ENCODE results near the gene KRT86. TPM values are rescaled to one million over a fixed set of nuclear protein-coding genes. Genes with fewer than 3 reads are reported as not detected.
A peak's percentile ranks its signal among the peaks of the same experiment; 100 is the strongest.

The KRT86 gene
- total RNA-seq, 2 experiments from 2014 or later, result 0.14 TPM; not detected in 1

DNA sequence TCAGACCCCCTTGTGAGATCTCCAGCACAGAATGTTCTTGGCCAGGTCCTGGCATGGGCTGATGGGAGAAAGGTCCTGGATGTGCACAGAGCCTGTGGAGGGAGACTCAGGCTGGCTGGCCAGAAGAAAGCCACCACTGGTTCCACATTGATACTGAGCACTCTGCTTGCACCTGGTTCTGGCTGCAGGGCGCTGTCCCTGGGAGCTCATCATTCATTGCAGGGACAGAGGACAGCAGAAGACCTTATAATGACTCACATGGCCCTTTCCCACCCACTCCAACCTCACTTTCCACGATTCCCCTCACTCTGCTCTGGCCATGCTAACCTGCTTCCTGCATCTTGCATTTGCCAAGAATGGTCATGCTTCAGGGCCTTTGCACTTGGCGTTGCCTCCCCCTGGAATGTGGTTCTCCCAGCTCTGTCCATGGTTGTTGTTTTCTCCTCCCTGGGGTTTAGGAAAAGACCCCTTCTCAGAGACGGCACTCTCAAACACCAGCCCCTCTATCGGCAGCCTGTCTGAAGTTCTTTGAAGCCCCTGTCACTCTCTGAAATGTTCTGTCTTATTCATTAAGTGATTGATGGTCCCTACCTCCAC is 31.1 kb upstream of the KRT86 start:
- POLR2A ChIA-PET, result interaction anchor here (0.9 to 2.2 kb wide), 6 partner anchors 9 to 763 kb away, joined by 3 to 10 read pairs (median 4); partner anchors contain the start of gene EIF4B
- Mint-ChIP-seq H3K4me1 (peaks cover 51% of the 10 kb centered on the region), H3K9me3 (no peaks in the 10 kb centered on the region), H3K27me3 (peaks cover 11% of the 10 kb centered on the region), H3K36me3 (no peaks in the 10 kb centered on the region), H3K4me3 (peak overlapping the region; percentile 67), H3K27ac (peak overlapping the region; percentile 90)
- ATAC-seq (ENCODE audit: low read depth), result no peak
- no peak for DNase-seq

DNA sequence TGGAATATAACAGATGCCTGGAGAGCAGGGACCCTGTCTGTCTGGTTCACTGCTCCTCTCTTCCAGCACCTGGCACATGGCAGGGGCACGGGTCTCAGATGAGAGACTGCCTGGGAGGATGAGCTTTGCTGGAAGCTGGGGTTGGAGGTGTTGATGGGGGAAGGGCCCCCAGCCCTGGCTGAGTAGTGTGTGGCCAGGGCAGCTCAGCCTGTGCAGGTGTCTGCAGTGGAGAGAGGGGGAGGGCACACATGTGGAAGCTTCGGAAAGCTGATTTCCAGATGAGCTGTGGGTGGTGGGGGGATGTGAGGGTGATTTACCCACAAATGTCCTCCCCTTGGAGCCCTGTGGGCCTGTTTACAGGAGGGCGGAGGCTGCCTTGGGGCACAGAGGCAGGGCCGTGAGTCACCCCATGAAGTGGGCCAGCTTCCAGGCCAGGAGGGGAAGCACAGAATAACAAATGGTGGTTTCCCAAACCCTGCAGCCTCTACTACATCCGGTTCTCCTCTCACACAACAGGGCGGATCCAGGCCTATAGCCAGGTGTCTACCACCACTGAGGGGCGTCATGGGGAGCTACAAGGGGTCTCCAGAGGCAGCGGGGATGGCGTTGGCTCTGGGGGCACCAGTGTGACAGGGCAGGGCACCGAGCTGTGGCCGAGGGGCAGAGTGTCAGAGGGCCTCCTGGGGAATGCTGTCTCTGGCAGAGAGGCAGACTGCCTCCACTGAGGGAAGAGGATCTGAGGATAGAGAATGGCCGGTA is 30.4 kb upstream of the KRT86 start:
- Mint-ChIP-seq H3K27me3 (peaks cover 10% of the 10 kb centered on the region), H3K9me3 (no peaks in the 10 kb centered on the region), H3K4me3 (peak overlapping the region; percentile 67), H3K36me3 (no peaks in the 10 kb centered on the region), H3K4me1 (peaks cover 54% of the 10 kb centered on the region), H3K27ac (peak overlapping the region; percentile 90)
- POLR2A ChIA-PET, result interaction anchor here (0.8 to 2.2 kb wide), 8 partner anchors 8 to 762 kb away, joined by 3 to 10 read pairs (median 3); partner anchors contain the start of gene EIF4B
- peak; percentile 96 for ATAC-seq (ENCODE audit: low read depth)
- DNase-seq, result peak; percentile 63

DNA sequence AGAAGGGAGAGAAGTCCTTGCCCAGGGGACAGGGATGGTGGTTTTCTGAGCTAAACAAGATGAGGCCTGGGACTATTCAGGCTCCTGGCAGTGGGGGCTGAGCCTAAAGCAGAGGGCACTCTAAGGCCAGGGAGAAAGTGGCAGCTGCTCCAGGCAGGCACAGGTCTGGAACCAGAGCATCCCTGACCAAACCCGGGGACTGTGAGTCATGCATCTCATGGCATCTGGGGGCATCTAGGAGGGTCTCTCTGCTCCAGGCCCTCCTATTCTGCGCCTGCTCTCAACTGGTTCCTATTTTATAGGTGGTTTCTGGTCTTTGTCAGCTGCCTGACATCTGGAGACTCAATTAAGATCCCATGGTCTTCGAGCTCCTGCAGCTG is 29.8 kb upstream of the KRT86 start:
- peak; percentile 8 for ATAC-seq (ENCODE audit: low read depth)
- H3K4me1 Mint-ChIP-seq, result peaks cover 57% of the 10 kb centered on the region

DNA sequence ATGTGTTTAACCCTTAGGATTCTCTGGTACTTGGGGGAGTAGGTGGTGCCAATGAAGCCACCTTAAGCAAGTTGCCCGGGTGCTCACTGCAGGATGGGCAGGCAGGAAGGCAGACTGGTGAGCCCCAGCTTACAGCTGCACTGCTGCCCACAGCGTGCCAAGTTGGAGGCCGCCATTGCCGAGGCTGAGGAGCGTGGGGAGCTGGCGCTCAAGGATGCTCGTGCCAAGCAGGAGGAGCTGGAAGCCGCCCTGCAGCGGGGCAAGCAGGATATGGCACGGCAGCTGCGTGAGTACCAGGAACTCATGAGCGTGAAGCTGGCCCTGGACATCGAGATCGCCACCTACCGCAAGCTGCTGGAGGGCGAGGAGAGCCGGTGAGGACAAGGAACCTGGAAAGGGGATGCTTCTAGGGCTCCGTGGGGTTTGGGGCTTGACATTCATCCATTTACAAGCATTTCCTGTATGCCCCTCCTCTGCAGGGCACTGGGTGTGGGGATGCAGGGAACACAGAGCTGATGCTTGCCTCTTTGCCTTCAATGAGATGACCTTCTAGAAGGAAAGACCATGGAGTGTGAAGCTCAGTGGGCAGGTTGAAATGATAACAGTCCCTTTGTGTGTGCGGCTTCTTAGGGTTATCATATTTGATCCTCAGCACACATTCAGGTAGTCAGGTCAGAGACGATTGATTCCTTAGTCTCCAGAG is 29.0 kb upstream of the KRT86 start:
- Mint-ChIP-seq H3K27me3 (peaks cover 10% of the 10 kb centered on the region), H3K36me3 (peaks cover 7% of the 10 kb centered on the region), H3K4me3 (peak overlapping the region; percentile 33), H3K4me1 (peaks cover 62% of the 10 kb centered on the region), H3K9me3 (no peaks in the 10 kb centered on the region), H3K27ac (peak overlapping the region; percentile 90)
- ATAC-seq (ENCODE audit: low read depth) (no peak), DNase-seq (no peak)
- POLR2A ChIA-PET, result no interaction called here

More for the DNA sequence above, 29.8 kb upstream of the KRT86 start:
- Mint-ChIP-seq H3K36me3 (peaks cover 2% of the 10 kb centered on the region), H3K9me3 (no peaks in the 10 kb centered on the region), H3K27me3 (peaks cover 9% of the 10 kb centered on the region), H3K27ac (peak overlapping the region; percentile 90), H3K4me3 (peak overlapping the region; percentile 67)
- POLR2A ChIA-PET, result interaction anchor here (0.8 to 2.2 kb wide), 6 partner anchors 7 to 762 kb away, joined by 3 to 10 read pairs (median 3); partner anchors contain the start of gene EIF4B
- no peak for DNase-seq

DNA sequence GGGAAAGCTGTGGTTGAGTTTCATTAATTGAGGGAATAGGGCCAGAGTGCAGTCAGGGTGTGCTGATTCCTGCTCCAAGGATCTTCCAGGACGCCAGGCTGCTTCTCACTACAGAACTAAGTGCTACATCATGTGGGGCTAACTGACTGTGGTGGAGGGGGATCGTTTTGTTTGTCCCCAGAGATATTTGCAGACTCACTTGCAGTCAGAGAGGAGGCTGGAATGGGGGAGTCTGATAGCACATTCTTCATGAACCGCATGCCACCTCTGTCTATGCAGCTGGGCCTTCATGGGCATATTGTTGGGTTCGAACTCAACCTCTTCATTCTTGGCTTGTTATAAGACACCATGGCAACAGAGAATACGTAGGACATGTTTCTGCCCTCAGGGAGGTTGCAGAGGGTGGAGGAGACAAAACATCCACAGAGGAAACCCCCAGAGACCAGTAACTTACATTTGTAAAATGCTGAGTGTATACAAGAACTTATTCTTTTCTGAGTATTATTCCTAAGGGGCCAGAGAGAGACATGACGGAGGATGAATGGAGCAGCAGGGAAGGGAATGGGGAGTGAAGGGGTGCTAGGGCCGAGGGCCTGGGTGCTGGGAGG is 28.4 kb upstream of the KRT86 start:
- H3K27ac Mint-ChIP-seq, result peak overlapping the region; percentile 82
- peaks cover 65% of the 10 kb centered on the region for H3K4me1 Mint-ChIP-seq
- ATAC-seq (ENCODE audit: low read depth), result no peak
- peaks cover 12% of the 10 kb centered on the region for H3K27me3 Mint-ChIP-seq
- peaks cover 7% of the 10 kb centered on the region for H3K36me3 Mint-ChIP-seq
- H3K9me3 Mint-ChIP-seq, result no peaks in the 10 kb centered on the region
- DNase-seq, result no peak
- H3K4me3 Mint-ChIP-seq, result peak overlapping the region; percentile 33
- POLR2A ChIA-PET, result no interaction called here

DNA sequence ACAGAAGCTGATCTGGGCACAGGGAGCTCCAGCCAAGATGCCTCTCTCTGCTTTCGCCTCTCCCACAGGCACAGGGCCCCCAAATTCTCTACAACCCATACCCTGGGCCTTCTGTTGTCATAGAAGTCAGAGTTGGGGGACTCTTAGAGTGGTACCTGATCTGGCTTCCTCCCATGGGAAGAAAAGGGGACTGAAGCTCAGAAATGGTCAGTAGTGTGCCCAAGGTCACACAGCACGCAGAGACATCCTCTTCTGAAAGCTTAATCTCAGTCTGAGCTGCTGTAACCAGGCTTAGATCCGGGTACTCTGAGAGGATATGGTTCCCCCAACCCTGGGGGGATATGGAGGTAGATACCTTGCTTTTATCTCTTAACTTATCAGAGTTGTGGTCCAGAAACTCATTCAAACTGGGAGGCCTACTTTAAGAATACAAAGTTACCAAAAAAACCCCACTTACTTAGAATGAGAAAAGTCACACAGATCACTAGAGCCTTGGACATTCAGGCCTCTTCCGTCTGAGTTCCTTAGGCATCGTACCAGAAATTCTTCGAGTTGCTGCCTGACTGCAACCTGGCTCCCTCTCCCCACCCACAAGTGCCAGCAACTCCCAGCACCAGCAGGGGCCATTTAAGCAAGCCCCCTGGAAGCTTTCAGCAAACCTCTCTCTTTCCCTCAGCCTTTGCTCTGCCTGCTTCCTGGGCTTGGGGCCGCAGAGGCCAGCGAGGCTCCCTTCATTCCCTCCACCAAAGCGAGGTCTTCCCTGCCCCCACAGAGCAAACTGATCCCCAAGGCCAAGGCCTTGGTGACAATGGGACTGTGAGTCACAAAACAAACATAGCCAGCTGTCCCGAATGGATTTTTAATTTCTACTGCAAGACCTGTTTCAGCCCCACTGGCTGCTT is 27.5 kb upstream of the KRT86 start:
- H3K9me3 Mint-ChIP-seq, result no peaks in the 10 kb centered on the region

DNA sequence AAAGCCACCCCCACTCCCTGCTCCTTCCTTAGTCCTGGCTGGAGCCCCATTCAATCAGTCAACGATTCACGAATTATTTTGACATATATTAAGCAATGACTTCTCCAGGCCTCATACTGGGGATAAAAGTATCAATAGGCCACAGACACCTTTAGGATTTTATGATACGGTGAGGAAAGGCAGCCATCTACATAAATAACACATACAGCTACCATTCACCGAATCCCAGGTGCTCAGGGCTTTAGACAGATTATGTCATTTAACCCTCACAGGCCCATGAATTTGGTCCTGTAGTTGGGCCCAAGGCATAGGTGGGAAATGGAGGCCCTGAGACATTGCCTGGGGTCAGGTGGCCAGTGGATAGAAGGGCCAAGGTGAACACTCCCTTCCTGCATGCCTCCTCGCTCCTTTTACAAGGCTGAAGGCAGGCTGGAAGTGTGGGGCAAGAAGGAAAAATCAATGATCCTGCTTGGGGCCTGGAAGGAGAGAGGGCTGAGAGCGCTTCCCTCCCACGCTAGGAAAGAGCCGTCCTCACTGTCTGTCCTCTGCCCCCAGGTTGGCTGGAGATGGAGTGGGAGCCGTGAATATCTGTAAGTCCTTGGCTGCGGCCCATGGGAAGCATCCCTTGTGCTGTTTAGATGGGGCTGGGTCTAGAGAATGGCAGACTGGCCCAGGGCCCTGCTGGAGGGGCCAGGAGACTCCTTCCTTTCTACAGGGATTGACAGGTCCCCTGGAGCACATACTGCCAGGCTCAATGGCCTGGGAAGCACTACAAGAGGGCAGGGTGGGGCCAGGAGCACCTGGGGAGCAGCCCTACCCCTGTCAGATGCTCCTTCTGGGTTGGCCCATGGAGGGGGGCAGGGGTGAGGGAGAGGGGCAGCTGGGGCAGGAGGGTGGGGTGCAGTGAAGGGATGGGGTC is 26.6 kb upstream of the KRT86 start:
- Mint-ChIP-seq H3K27ac (peak overlapping the region; percentile 82), H3K27me3 (peaks cover 10% of the 10 kb centered on the region), H3K4me3 (no peak overlapping the region), H3K36me3 (peaks cover 14% of the 10 kb centered on the region), H3K4me1 (peaks cover 76% of the 10 kb centered on the region), H3K9me3 (no peaks in the 10 kb centered on the region)
- no peak for ATAC-seq (ENCODE audit: low read depth)
- POLR2A ChIA-PET, result no interaction called here
- DNase-seq, result peak; percentile 29

More for the DNA sequence above, 27.5 kb upstream of the KRT86 start:
- POLR2A ChIA-PET, result no interaction called here
- peaks cover 74% of the 10 kb centered on the region for H3K4me1 Mint-ChIP-seq
- peak overlapping the region; percentile 82 for H3K27ac Mint-ChIP-seq
- H3K36me3 Mint-ChIP-seq, result peaks cover 11% of the 10 kb centered on the region
- DNase-seq (peak; percentile 28), ATAC-seq (ENCODE audit: low read depth) (no peak)
- H3K4me3 Mint-ChIP-seq, result peak overlapping the region; percentile 27
- peaks cover 10% of the 10 kb centered on the region for H3K27me3 Mint-ChIP-seq

DNA sequence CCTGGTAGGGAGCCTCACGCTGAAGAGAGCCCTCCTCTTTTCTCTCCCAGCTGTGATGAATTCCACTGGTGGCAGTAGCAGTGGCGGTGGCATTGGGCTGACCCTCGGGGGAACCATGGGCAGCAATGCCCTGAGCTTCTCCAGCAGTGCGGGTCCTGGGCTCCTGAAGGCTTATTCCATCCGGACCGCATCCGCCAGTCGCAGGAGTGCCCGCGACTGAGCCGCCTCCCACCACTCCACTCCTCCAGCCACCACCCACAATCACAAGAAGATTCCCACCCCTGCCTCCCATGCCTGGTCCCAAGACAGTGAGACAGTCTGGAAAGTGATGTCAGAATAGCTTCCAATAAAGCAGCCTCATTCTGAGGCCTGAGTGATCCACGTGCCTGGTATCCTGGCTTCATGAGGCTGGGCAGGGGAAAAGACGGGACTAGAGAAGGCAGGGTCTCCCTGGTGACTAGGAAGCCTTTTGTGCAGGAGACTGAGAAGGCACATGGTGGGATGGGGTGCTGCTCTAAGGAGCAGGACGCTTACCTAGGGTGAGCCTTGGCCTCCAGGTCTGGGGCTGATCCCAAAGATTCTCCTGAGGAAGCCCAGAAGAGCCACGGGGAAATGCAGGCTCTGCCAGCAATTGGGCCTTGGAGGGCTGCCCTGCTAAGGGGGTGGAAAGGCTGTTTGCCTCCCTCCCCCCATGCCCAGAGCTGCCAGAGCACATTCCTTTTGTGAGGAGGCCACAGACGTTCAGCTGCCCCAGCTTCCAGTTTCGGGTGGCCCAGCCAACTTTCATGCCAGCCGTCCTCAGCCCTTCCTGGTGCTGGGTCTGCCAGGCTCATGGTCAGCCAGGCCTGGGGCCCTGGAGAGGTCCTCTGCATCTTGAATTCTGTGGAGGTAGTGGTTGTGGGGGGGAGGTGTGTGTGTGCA is 25.6 kb upstream of the KRT86 start:
- POLR2A ChIA-PET, result no interaction called here
- DNase-seq, result no peak
- H3K4me1 Mint-ChIP-seq, result peaks cover 76% of the 10 kb centered on the region
- no peak overlapping the region for H3K4me3 Mint-ChIP-seq
- no peaks in the 10 kb centered on the region for H3K9me3 Mint-ChIP-seq
- ATAC-seq (ENCODE audit: low read depth), result no peak
- peaks cover 15% of the 10 kb centered on the region for H3K36me3 Mint-ChIP-seq
- H3K27ac Mint-ChIP-seq, result peak overlapping the region; percentile 76
- peaks cover 10% of the 10 kb centered on the region for H3K27me3 Mint-ChIP-seq

DNA sequence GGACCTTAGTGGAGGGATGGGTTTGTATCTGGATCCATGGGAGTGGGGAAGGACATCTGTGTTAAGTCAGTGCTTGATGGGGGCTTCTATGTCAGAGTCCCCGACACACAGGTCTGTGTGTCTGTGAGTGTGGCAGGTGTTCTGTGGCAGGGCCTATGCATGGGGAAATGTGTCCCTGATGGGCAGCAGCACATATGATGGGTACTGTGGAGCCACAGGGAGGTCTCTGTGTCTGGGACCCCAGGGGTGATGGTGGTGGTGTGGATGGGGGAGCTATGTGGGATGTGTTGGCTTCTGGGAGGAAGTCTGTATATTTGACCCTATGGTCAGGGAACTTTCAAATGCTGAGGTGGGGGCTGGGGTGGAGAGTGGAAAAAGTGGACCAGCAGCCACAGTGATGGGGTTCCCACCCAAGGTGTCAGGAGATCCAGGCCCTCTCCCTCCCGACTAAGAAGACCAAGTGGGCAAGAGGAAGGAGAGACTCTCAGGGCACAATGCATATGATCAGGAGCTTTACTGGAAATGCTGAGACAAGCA is 24.9 kb upstream of the KRT86 start:
- Mint-ChIP-seq H3K4me1 (peaks cover 71% of the 10 kb centered on the region), H3K9me3 (no peaks in the 10 kb centered on the region), H3K27me3 (peaks cover 12% of the 10 kb centered on the region), H3K4me3 (peak overlapping the region; percentile 36), H3K27ac (peak overlapping the region; percentile 76), H3K36me3 (peaks cover 15% of the 10 kb centered on the region)
- no peak for ATAC-seq (ENCODE audit: low read depth)
- POLR2A ChIA-PET, result no interaction called here
- DNase-seq, result peak; percentile 28

DNA sequence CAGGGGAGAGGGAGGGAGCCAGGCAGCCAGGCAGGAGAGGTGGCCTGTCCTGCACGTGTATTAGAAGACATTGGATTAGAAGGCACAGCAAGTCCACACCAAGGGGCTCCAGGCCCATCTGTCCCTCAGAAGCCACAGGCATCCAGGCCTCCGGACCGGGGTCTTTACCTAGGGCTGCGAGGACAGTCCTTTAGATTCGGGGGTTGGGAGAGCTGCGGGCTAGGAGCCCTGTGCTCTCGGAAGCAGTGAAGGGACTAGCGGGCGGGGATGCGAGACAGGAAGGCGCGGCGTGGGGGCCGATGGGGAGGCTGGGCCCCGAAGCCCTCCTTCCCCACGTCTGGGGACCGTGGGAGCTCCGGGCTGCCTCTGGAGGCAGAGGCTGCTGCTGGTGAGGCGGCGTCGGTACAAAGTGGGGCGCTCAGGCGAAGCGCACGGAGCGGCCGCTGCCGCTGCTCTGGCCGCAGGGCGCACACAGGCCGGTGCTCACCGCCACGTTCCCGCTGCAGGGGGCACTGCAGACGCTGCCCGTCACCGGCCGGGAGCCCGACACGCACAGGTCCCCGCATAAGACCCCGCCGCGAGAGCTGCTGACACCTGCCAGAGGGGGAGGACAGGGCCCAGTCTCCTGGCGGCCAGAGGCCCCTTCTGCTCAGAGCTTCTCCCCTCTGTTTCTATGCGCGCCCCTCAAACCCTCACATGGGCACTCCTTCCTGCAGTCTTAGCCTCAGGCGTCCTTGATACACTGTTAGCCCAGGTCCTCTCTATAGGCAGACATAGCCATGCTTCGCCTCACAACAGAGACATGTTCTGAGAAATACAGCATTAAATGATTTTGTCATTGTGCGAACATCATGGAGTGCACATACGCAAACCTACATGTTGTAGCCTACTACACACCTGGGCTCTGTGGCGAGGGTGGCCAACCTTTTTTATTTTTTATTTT is 24.1 kb upstream of the KRT86 start:
- ATAC-seq (ENCODE audit: low read depth) (peak; percentile 11), DNase-seq (peak; percentile 49)
- peaks cover 15% of the 10 kb centered on the region for H3K36me3 Mint-ChIP-seq
- H3K4me3 Mint-ChIP-seq, result peak overlapping the region; percentile 42
- peaks cover 18% of the 10 kb centered on the region for H3K27me3 Mint-ChIP-seq
- peak overlapping the region; percentile 76 for H3K27ac Mint-ChIP-seq
- H3K9me3 Mint-ChIP-seq, result no peaks in the 10 kb centered on the region
- POLR2A ChIA-PET, result no interaction called here
- H3K4me1 Mint-ChIP-seq, result peaks cover 69% of the 10 kb centered on the region

Data from activated naive CD8-positive, alpha-beta T cell treated with anti-CD3 and anti-CD28 coated beads, Interleukin-2, amount 10 ng/mL, durations not matched to agents 7 days and 5 days (primary cell).